GM18951 (cell line): Measurements from ENCODE around the gene RAP1A.
"Not testable (repeated sequence)": the region's sequence is repeated elsewhere in the genome, so short reads cannot be mapped to it uniquely, and the experiment has no call there.

Experiments used
- POLR2A ChIP-seq: IDR thresholded peaks from 4 replicates; pipeline ENCODE4 v1.6.1; 2011; ENCODE audit warnings: mild to moderate bottlenecking; ENCODE audit not compliant: insufficient read length, insufficient read depth; ENCODE audit errors: extremely low read depth
- in situ Hi-C: fragments of 300-500 bp; cut with MboI; formaldehyde crosslinking; loops from one replicate; pipeline ENCODE4 v1.12.0; 2022; ENCODE audit warnings: low sequenced_read_pairs, mixed read lengths, inconsistent platforms; ENCODE audit not compliant: unreplicated experiment

Gene RAP1A

GRCh38 chr1:111672331-111672730 lies 52.7 kb downstream of the RAP1A start:
- TF ChIP-seq POLR2A = no peak
- in situ Hi-C loops = no loop called here

- in situ Hi-C loops = no loop called here
- TF ChIP-seq POLR2A = no peak
Measured at GRCh38 chr1:111677604-111678003, 58.0 kb downstream of the RAP1A start.

- in situ Hi-C loops = no loop called here
- TF ChIP-seq POLR2A = no peak
Measured at GRCh38 chr1:111679541-111679940, 60.0 kb downstream of the RAP1A start.

GRCh38 chr1:111680212-111680800 lies 60.7 kb downstream of the RAP1A start:
- in situ Hi-C loops = not testable (repeated sequence)

GRCh38 chr1:111685293-111686153 lies 65.9 kb downstream of the RAP1A start:
- in situ Hi-C loops = not testable (repeated sequence)

- TF ChIP-seq POLR2A = no peak
- in situ Hi-C loops = no loop called here
Measured at GRCh38 chr1:111690306-111690617, 70.7 kb downstream of the RAP1A start.

GRCh38 chr1:111691886-111692285 lies 72.3 kb downstream of the RAP1A start:
- in situ Hi-C loops = no loop called here
- no peak for TF ChIP-seq POLR2A

- in situ Hi-C loops = no loop called here
- TF ChIP-seq POLR2A = no peak
Measured at GRCh38 chr1:111695801-111696200, 76.2 kb downstream of the RAP1A start.

GRCh38 chr1:111696330-111696729 lies 76.7 kb downstream of the RAP1A start:
- in situ Hi-C loops = no loop called here
- no peak for TF ChIP-seq POLR2A

- no peak for TF ChIP-seq POLR2A
- in situ Hi-C loops = no loop called here
Measured at GRCh38 chr1:111699268-111699667, 79.7 kb downstream of the RAP1A start.

- in situ Hi-C loops = no loop called here
- TF ChIP-seq POLR2A = no peak
Measured at GRCh38 chr1:111702504-111703050, 83.0 kb downstream of the RAP1A start.

GRCh38 chr1:111704240-111704639 lies 84.7 kb downstream of the RAP1A start:
- TF ChIP-seq POLR2A = no peak
- in situ Hi-C loops = no loop called here

- in situ Hi-C loops = no loop called here
- no peak for TF ChIP-seq POLR2A
Measured at GRCh38 chr1:111704776-111705175, 85.2 kb downstream of the RAP1A start.

- TF ChIP-seq POLR2A = no peak
- in situ Hi-C loops = no loop called here
Measured at GRCh38 chr1:111705841-111706240, 86.3 kb downstream of the RAP1A start.
